ENCODE data around the gene MTCL3.
A peak's percentile ranks its signal among the peaks of the same experiment; 100 is the strongest.

The MTCL3 gene

GRCh38 chr6:127518710-127519468 is at the start of gene MTCL3:
MTCL3 (minus strand) TSS chr6:127519335.
- peak in 1 of 4 experiments; percentile 21 for DNase-seq

- DNase-seq: no peak
Measured at GRCh38 chr6:127567476-127567875, 48.3 kb upstream of the MTCL3 start.

GRCh38 chr6:127566651-127567050 is 47.5 kb upstream of the MTCL3 start:
- DNase-seq: no peak

- DNase-seq: peak in 1 of 4 experiments; percentile 14
Measured at GRCh38 chr6:127566119-127566518, 47.0 kb upstream of the MTCL3 start.

GRCh38 chr6:127564761-127565160 is 45.6 kb upstream of the MTCL3 start:
- no peak for DNase-seq

GRCh38 chr6:127561660-127562059 is 42.5 kb upstream of the MTCL3 start:
- no peak for DNase-seq

- peak in 1 of 4 experiments; percentile 11 for DNase-seq
Measured at GRCh38 chr6:127554435-127555006, 35.4 kb upstream of the MTCL3 start.

- no peak for DNase-seq
Measured at GRCh38 chr6:127550403-127550802, 31.3 kb upstream of the MTCL3 start.

- no peak for DNase-seq
Measured at GRCh38 chr6:127547904-127548649, 28.9 kb upstream of the MTCL3 start.

- peak in 3 of 4 experiments; percentile 26 to 40 (median 28) for DNase-seq
Measured at GRCh38 chr6:127547215-127547614, 28.1 kb upstream of the MTCL3 start.

GRCh38 chr6:127539272-127539671 is 20.1 kb upstream of the MTCL3 start:
- DNase-seq: peak; percentile 17 to 71 (median 47)

GRCh38 chr6:127538750-127539264 is 19.7 kb upstream of the MTCL3 start:
- no peak for DNase-seq

GRCh38 chr6:127533736-127534135 is 14.6 kb upstream of the MTCL3 start:
- peak in 2 of 4 experiments; percentile 58 to 60 for DNase-seq

GRCh38 chr6:127533011-127533410 is 13.9 kb upstream of the MTCL3 start:
- DNase-seq: peak in 2 of 4 experiments; percentile 53 to 55

- DNase-seq: no peak
Measured at GRCh38 chr6:127522714-127523113, 3.6 kb upstream of the MTCL3 start.

GRCh38 chr6:127520066-127520465 is 931 bp upstream of the MTCL3 start:
- DNase-seq: peak in 2 of 4 experiments; percentile 23 to 38

GRCh38 chr6:127519469-127519785 is 292 bp upstream of the MTCL3 start:
- no peak for DNase-seq

- DNase-seq: no peak
Measured at GRCh38 chr6:127518191-127518709, 885 bp downstream of the MTCL3 start.

- DNase-seq: no peak
Measured at GRCh38 chr6:127517693-127518092, 1.4 kb downstream of the MTCL3 start.

GRCh38 chr6:127516662-127517273 is 2.4 kb downstream of the MTCL3 start:
- peak; percentile 36 to 58 (median 52) for DNase-seq

- DNase-seq: peak in 3 of 4 experiments; percentile 12 to 45 (median 23)
Measured at GRCh38 chr6:127515794-127516661, 3.1 kb downstream of the MTCL3 start.

All from suppressor macrophage (primary cell).